Upper lobe of left lung (tissue), 6 donors: ENCODE data around the gene SEPHS2. TPM values are rescaled to one million over a fixed set of nuclear protein-coding genes. Genes with fewer than 3 reads are reported as not detected.

Experiments used
- ATAC-seq, 2 donors: fragments of 200-7000 bp; cut with Tn5 transposase; one replicate each; pipeline ENCODE4 v1.9.1; 2022; ENCODE audit warnings: mild to moderate bottlenecking in 2 of 2, moderate library complexity in 2 of 2; ENCODE audit not compliant: low FRiP score in 2 of 2
- DNase-seq, 2 donors: peaks; one replicate each; pipeline ENCODE4 v3.0.0-alpha.2; 2019 to 2020
- H3K27ac ChIP-seq, 4 donors: fragments of 200-600 bp; sonication (generic); one replicate each; pipeline ENCODE4 v1.5.1; 2016 to 2019
- H3K27me3 ChIP-seq, 4 donors: fragments of 200-600 bp; sonication (generic); one replicate each; pipeline ENCODE4 v1.5.1; 2017 to 2019
- H3K36me3 ChIP-seq, 4 donors: fragments of 200-600 bp; sonication (generic); one replicate each; pipeline ENCODE4 v1.5.1; 2016 to 2019
- H3K4me1 ChIP-seq, 4 donors: fragments of 200-600 bp; sonication (generic); one replicate each; pipeline ENCODE4 v1.5.1; 2018 to 2019
- H3K4me3 ChIP-seq, 4 donors: fragments of 200-600 bp; sonication (generic); one replicate each; pipeline ENCODE4 v1.5.1; 2017 to 2019; ENCODE audit warnings: mild to moderate bottlenecking in 2 of 4, moderate library complexity in 1 of 4
- H3K9me3 ChIP-seq, 4 donors: fragments of 200-600 bp; sonication (generic); one replicate each; pipeline ENCODE4 v1.5.1; 2018 to 2019
- EP300 ChIP-seq, 4 donors: sonication (generic); formaldehyde crosslinking; IDR thresholded peaks; one replicate each; pipeline ENCODE4 v1.5.1; 2017; ENCODE audit warnings: antibody characterized with exemption in 4 of 4, control low read depth in 2 of 4
- POLR2A ChIP-seq, 4 donors: fragments of 450-650 bp; IDR thresholded peaks; one replicate each; pipeline ENCODE4 v1.5.1; 2016 to 2017; ENCODE audit warnings: antibody characterized with exemption in 4 of 4, mild to moderate bottlenecking in 2 of 4
- POLR2AphosphoS5 ChIP-seq, 2 donors: sonication (generic); formaldehyde crosslinking; IDR thresholded peaks; one replicate each; pipeline ENCODE4 v1.5.1; 2017; ENCODE audit warnings: antibody characterized with exemption in 2 of 2
- WGBS, 2 donors: methylation state at CpG; one replicate each; pipeline ENCODE4 v1.1.5; 2017 to 2018; 5-methylcytosine and 5-hydroxymethylcytosine counted together
- total RNA-seq, 6 donors: library from RNA; depleted of rRNA in 4 of 6; stranded (reverse); fragments of >200 nt in 4 of 6; gene quantifications; one replicate each; pipeline versions ENCODE4 v1.1.0 to v1.2.1, GENCODE V29; 2016 to 2021
- TF ChIP-seq, protein P1 (sequence below), 6 experiments: fragments of 450-650 bp in 4 of 6; fragments of 200-600 bp in 2 of 6; sonication (generic) in 2 of 6; IDR thresholded peaks; one replicate each; pipeline ENCODE4 v1.5.1; 2016 to 2019; ENCODE audit warnings: antibody characterized with exemption in 6 of 6
- donor health status: DM: no; HTN: no; CAD: no; lungs with moderate emphysema.
- donor health status: DM: no; HTN: yes; CAD: no; lungs with severe emphysema.

Gene SEPHS2
- total RNA-seq, 6 donors from 2014 or later = 34.7 to 64.0 (median 38.2) TPM

DNA sequence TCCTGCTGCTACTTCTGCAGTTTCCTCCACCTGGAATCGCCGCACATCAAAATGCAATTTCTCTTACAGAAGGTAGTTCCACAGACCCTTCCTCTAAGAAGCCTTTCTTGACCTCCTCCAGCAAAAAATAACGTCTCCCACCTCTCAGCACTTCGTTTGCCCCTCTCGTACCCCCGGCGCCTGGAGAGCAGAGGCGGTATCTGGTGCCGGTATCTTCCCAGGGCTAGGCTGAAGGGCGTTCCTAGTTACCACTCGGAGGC, 16.3 kb downstream of the SEPHS2 start:
- ATAC-seq = no peak
- no peaks in the 10 kb centered on the region for H3K9me3 ChIP-seq
- no peak for TF ChIP-seq EP300 (IDR thresholded peaks at IDR 0.05)
- no peak for TF ChIP-seq POLR2A (IDR thresholded peaks at IDR 0.05)
- TF ChIP-seq, protein P1, sequence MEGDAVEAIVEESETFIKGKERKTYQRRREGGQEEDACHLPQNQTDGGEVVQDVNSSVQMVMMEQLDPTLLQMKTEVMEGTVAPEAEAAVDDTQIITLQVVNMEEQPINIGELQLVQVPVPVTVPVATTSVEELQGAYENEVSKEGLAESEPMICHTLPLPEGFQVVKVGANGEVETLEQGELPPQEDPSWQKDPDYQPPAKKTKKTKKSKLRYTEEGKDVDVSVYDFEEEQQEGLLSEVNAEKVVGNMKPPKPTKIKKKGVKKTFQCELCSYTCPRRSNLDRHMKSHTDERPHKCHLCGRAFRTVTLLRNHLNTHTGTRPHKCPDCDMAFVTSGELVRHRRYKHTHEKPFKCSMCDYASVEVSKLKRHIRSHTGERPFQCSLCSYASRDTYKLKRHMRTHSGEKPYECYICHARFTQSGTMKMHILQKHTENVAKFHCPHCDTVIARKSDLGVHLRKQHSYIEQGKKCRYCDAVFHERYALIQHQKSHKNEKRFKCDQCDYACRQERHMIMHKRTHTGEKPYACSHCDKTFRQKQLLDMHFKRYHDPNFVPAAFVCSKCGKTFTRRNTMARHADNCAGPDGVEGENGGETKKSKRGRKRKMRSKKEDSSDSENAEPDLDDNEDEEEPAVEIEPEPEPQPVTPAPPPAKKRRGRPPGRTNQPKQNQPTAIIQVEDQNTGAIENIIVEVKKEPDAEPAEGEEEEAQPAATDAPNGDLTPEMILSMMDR (IDR thresholded peaks at IDR 0.05) = no peak
- TF ChIP-seq POLR2AphosphoS5 (IDR thresholded peaks at IDR 0.05) = no peak
- H3K4me1 ChIP-seq = peaks cover 14 to 21% (median 17%) of the 10 kb centered on the region in 4 donors
- peak overlapping the region; percentile 29 to 85 (median 69) for H3K27ac ChIP-seq
- WGBS, 2 donors = 1 to 2% methylated on average over 11 of the region's 11 CpGs
- peak overlapping the region; percentile 51 to 87 (median 82) for H3K4me3 ChIP-seq
- peaks cover 0 to 14% (median 4%) of the 10 kb centered on the region in 4 donors for H3K36me3 ChIP-seq
- no peaks in the 10 kb centered on the region for H3K27me3 ChIP-seq
- no peak for DNase-seq

DNA sequence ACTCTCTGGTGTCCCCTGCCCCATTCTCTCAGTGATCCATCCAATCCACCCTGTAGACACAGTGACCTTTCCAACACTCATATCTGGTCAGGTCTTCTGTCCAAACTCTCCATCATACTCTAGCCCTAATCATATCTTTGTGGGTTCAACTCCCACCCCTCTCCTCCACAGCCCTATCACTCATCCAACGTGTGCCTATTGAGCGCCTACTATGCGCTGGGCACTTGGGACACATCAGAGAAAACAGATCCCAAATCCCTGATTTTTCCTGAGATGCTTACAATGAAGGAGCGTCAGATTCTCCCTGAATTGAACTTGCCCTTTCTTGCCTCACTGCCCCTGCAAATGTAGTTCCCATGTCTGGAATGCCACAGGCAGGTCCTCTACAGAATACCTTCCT, 17.6 kb downstream of the SEPHS2 start:
- Histone ChIP-seq H3K4me3 (no peak overlapping the region), H3K27ac (no peak overlapping the region), H3K9me3 (no peaks in the 10 kb centered on the region), H3K27me3 (no peaks in the 10 kb centered on the region), H3K36me3 (peaks cover 7 to 27% (median 15%) of the 10 kb centered on the region in 4 donors), H3K4me1 (peaks cover 14 to 21% (median 17%) of the 10 kb centered on the region in 4 donors)
- TF ChIP-seq POLR2A (IDR thresholded peaks at IDR 0.05) (no peak), EP300 (IDR thresholded peaks at IDR 0.05) (no peak), POLR2AphosphoS5 (IDR thresholded peaks at IDR 0.05) (no peak)
- TF ChIP-seq, protein P1 (IDR thresholded peaks at IDR 0.05) = no peak
- DNase-seq (no peak), ATAC-seq (no peak)
- WGBS, 2 donors = 91 to 99% methylated on average over 4 of the region's 4 CpGs

DNA sequence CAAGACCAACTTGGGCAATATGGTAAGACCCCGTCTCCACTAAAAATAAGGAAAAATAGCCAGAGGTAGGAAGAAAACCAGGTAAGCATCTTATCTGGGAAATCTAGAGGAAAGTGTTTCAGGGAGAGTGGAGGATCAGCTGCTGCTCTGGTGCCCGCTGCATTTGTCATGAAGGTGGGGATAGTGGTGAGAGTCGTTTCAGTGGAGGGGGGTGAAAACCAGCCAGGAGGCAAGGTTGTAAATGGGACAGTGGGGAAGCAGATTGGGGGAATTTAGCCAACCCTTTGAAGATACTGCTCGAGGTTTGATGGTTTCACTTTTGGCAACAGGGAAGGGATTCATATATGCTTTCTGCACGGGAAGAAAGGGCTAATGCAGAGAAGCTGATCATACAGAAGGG, 24.7 kb downstream of the SEPHS2 start:
- WGBS, 2 donors = 82% methylated on average over 5 of the region's 5 CpGs
- no peaks in the 10 kb centered on the region for H3K9me3 ChIP-seq
- peaks cover 3 to 19% (median 12%) of the 10 kb centered on the region in 4 donors for H3K4me1 ChIP-seq
- ATAC-seq (no peak), DNase-seq (no peak)
- TF ChIP-seq EP300 (IDR thresholded peaks at IDR 0.05) (no peak), POLR2A (IDR thresholded peaks at IDR 0.05) (no peak), POLR2AphosphoS5 (IDR thresholded peaks at IDR 0.05) (no peak)
- TF ChIP-seq, protein P1 (IDR thresholded peaks at IDR 0.05) = no peak
- H3K36me3 ChIP-seq = peaks cover 7 to 34% (median 20%) of the 10 kb centered on the region in 4 donors
- H3K27me3 ChIP-seq = no peaks in the 10 kb centered on the region
- no peak overlapping the region for H3K4me3 ChIP-seq
- H3K27ac ChIP-seq = no peak overlapping the region

DNA sequence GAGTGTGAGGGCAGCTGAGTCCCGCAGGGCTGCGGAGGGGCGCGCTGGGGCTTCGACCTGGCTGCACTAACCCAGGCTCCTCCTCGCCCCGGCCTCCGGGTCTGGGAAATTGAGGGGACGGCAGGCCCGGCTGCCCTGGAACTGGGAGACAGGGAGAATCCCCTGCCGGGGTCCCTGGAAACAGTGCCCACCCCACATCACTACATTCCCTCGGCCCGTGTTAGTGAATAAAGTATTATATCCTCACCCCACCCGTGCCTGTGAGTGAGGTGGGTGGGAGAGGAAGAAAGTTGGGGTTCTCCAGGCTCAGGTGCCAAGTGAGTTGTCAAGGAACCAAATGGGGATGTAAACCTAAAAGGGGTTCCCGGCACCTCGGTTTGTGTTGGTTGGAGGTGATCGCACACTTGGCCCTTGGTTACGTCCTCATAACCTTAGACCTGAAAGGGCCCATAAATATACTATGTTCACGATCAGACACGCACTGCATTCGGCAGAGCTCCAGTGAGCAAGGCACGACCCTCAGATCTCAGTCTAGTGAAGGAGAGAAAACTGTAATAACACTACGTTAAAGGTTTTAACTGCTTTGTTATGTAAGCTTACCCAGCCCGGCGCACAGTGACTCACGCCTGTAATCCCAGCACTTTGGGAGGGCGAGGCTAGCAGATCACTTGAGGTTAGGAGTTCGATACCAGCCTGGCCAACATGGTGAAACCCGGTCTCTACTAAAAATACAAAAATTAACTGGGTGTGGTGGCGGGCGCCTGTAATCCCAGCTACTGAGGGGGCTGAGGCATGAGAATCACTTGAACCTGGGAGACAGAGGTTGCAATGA, 27.1 kb downstream of the SEPHS2 start:
- ATAC-seq (no peak), DNase-seq (no peak)
- TF ChIP-seq EP300 (IDR thresholded peaks at IDR 0.05) (no peak), POLR2AphosphoS5 (IDR thresholded peaks at IDR 0.05) (no peak)
- TF ChIP-seq, protein P1 (IDR thresholded peaks at IDR 0.05) = peak in 1 of 6 experiments; percentile 2
- H3K4me1 ChIP-seq = peaks cover 3 to 19% (median 12%) of the 10 kb centered on the region in 4 donors
- H3K4me3 ChIP-seq = peak overlapping the region; percentile 57 to 82 (median 69)
- peak overlapping the region; percentile 77 to 88 (median 81) for H3K27ac ChIP-seq
- peaks cover 3 to 25% (median 12%) of the 10 kb centered on the region in 4 donors for H3K36me3 ChIP-seq
- H3K9me3 ChIP-seq = no peaks in the 10 kb centered on the region
- 73 to 85% methylated on average over 21 to 26 of the region's 31 CpGs for WGBS, 2 donors
- H3K27me3 ChIP-seq = no peaks in the 10 kb centered on the region
